OCI-LY1 (cell line): Measurements from ENCODE around the gene CAB39L.

Source experiments
- H2AFZ ChIP-seq: fragments of 200-600 bp; sonication (generic), shearing (Covaris generic); 2 replicates; pipeline ENCODE4 v1.6.0; 2014; ENCODE audit warnings: antibody characterized with exemption, mild to moderate bottlenecking, low read length
- H3F3A ChIP-seq: fragments of 200-600 bp; sonication (generic), shearing (Covaris generic); 2 replicates; pipeline ENCODE4 v1.6.0; 2014; ENCODE audit warnings: mild to moderate bottlenecking, antibody characterized with exemption, low read length, moderate library complexity; ENCODE audit not compliant: insufficient read depth
- H3K27ac ChIP-seq: fragments of 200-600 bp; sonication (generic); 2 replicates; pipeline ENCODE4 v1.5.1; 2014; ENCODE audit warnings: low read length, mixed run types, mild to moderate bottlenecking, low read depth; ENCODE audit not compliant: poor library complexity, severe bottlenecking
- H3K27me3 ChIP-seq: fragments of 200-600 bp; sonication (generic); 2 replicates; pipeline ENCODE4 v1.6.0; 2014; ENCODE audit warnings: antibody characterized with exemption, mild to moderate bottlenecking, low read length, moderate library complexity; ENCODE audit not compliant: insufficient read depth
- H3K36me3 ChIP-seq: fragments of 200-600 bp; sonication (generic); 2 replicates; pipeline ENCODE4 v1.6.1; 2014; ENCODE audit warnings: mild to moderate bottlenecking, antibody characterized with exemption, low read length, moderate library complexity, mixed read lengths; ENCODE audit not compliant: insufficient read depth
- H3K4me1 ChIP-seq: fragments of 200-600 bp; sonication (generic); 2 replicates; pipeline ENCODE4 v1.5.1; 2014; ENCODE audit warnings: mild to moderate bottlenecking, low read length, moderate library complexity; ENCODE audit not compliant: insufficient read depth, severe bottlenecking
- H3K4me2 ChIP-seq: fragments of 200-600 bp; sonication (generic), shearing (Covaris generic); 2 replicates; pipeline ENCODE4 v1.6.1; 2014; ENCODE audit warnings: low read length
- H3K4me3 ChIP-seq: fragments of 200-600 bp; sonication (generic); 2 replicates; pipeline ENCODE4 v1.5.1; 2014; ENCODE audit warnings: low read length, low read depth, mild to moderate bottlenecking, mixed read lengths; ENCODE audit not compliant: poor library complexity, severe bottlenecking
- H3K79me2 ChIP-seq: fragments of 200-600 bp; shearing (Covaris generic); 2 replicates; pipeline ENCODE4 v1.6.1; 2016; ENCODE audit warnings: mixed run types, low read length, mixed read lengths; ENCODE audit not compliant: insufficient read depth
- H3K9ac ChIP-seq: fragments of 200-600 bp; sonication (generic), shearing (Covaris generic); 2 replicates; pipeline ENCODE4 v1.6.1; 2014; ENCODE audit warnings: mild to moderate bottlenecking, low read length, mixed read lengths
- H3K9me2 ChIP-seq: fragments of 200-600 bp; sonication (generic), shearing (Covaris generic); 2 replicates; pipeline ENCODE4 v1.6.1; 2014; ENCODE audit warnings: low read depth, mild to moderate bottlenecking, low read length, mixed read lengths
- H3K9me3 ChIP-seq: fragments of 200-600 bp; shearing (Covaris generic); 2 replicates; pipeline ENCODE4 v1.6.1; 2014; ENCODE audit warnings: low read length, mixed read lengths
- H4K20me1 ChIP-seq: fragments of 200-600 bp; sonication (generic), shearing (Covaris generic); 2 replicates; pipeline ENCODE4 v1.6.0; 2016; ENCODE audit warnings: mild to moderate bottlenecking, low read length; ENCODE audit not compliant: insufficient read depth
- CTCF ChIP-seq: fragments of 200-600 bp; sonication (generic), shearing (Covaris generic); IDR thresholded peaks from 2 replicates; pipeline ENCODE4 v1.5.1; 2017; ENCODE audit warnings: mild to moderate bottlenecking, antibody characterized with exemption, low read length, moderate library complexity, mixed read lengths
- EZH2 ChIP-seq: fragments of 200-600 bp; sonication (generic), shearing (Covaris generic); IDR thresholded peaks from 2 replicates; pipeline ENCODE4 v1.8.0; 2017; ENCODE audit warnings: borderline replicate concordance, mixed run types, mild to moderate bottlenecking, antibody characterized with exemption, low read length, moderate library complexity, mixed read lengths

The CAB39L gene

GRCh38 chr13:49464621-49465325 is 20.9 kb upstream of the CAB39L start:
- Histone ChIP-seq H3K79me2 (no peaks in the 10 kb centered on the region), H3K36me3 (peaks cover 99% of the 10 kb centered on the region), H3K9me2 (no peaks in the 10 kb centered on the region), H3K27me3 (no peaks in the 10 kb centered on the region), H4K20me1 (no peaks in the 10 kb centered on the region), H3K4me3 (no peak overlapping the region), H2AFZ (no peak overlapping the region), H3K9me3 (peaks cover 14% of the 10 kb centered on the region; the same call in 1 of the 2 replicates), H3K9ac (no peak overlapping the region), H3K27ac (no peak overlapping the region), H3F3A (no peaks in the 10 kb centered on the region), H3K4me2 (no peak overlapping the region), H3K4me1 (no peaks in the 10 kb centered on the region)
- no peak for TF ChIP-seq EZH2
- no peak for TF ChIP-seq CTCF

GRCh38 chr13:49464085-49464484 is 20.2 kb upstream of the CAB39L start:
- no peaks in the 10 kb centered on the region for H3K27me3 ChIP-seq
- TF ChIP-seq CTCF (no peak), EZH2 (no peak)
- no peak overlapping the region for H3K27ac ChIP-seq
- no peaks in the 10 kb centered on the region for H4K20me1 ChIP-seq
- H3K79me2 ChIP-seq: no peaks in the 10 kb centered on the region
- H3K36me3 ChIP-seq: peaks cover 95% of the 10 kb centered on the region
- H3K9me3 ChIP-seq: peaks cover 14% of the 10 kb centered on the region; the same call in 1 of the 2 replicates
- no peak overlapping the region for H3K4me2 ChIP-seq
- H2AFZ ChIP-seq: no peak overlapping the region
- no peaks in the 10 kb centered on the region for H3F3A ChIP-seq
- H3K9ac ChIP-seq: no peak overlapping the region
- no peaks in the 10 kb centered on the region for H3K9me2 ChIP-seq
- no peak overlapping the region for H3K4me3 ChIP-seq
- no peaks in the 10 kb centered on the region for H3K4me1 ChIP-seq

GRCh38 chr13:49459580-49459979 is 15.7 kb upstream of the CAB39L start:
- H3K4me2 ChIP-seq: no peak overlapping the region
- TF ChIP-seq EZH2 (no peak), CTCF (no peak)

More at GRCh38 chr13:49459580-49459979, 15.7 kb upstream of the CAB39L start:
- Histone ChIP-seq H3K36me3 (peaks cover 75% of the 10 kb centered on the region), H3K9me2 (no peaks in the 10 kb centered on the region), H3F3A (no peaks in the 10 kb centered on the region), H3K4me3 (no peak overlapping the region), H2AFZ (no peak overlapping the region), H4K20me1 (no peaks in the 10 kb centered on the region), H3K4me1 (peaks cover 4% of the 10 kb centered on the region), H3K9ac (no peak overlapping the region), H3K9me3 (peaks cover 14% of the 10 kb centered on the region; the same call in 1 of the 2 replicates), H3K27me3 (no peaks in the 10 kb centered on the region), H3K79me2 (no peaks in the 10 kb centered on the region), H3K27ac (no peak overlapping the region)
